ENCODE data around the gene AGTPBP1. TPM values are rescaled to one million over a fixed set of nuclear protein-coding genes. Genes with fewer than 3 reads are reported as not detected.

AGTPBP1 gene
- total and polyA plus RNA-seq, 2 of the 8 experiments (the other 6 are each of a cell fraction or from before 2014, with no cell fraction given) = 13.4 to 65.2 TPM

GRCh38 chr9:85502815-85503655, 238.7 kb downstream of the AGTPBP1 start:
- FAIRE-seq (no peak), DNase-seq (ENCODE audit: low read depth in 1 of 2, low spot score in 2 of 2) (no peak)
- Histone ChIP-seq H2BK12ac (ENCODE audit: low read depth, low read length) (no peak overlapping the region), H3K36me3 (ENCODE audit: control insufficient read depth in 2 of 4, insufficient read depth in 4 of 4, low read length in 3 of 4) (no peaks in the 10 kb centered on the region), H2BK120ac (replicated peaks; ENCODE audit: low read depth, low read length) (no peak overlapping the region), H3K18ac (ENCODE audit: extremely low read depth, low read length) (no peak overlapping the region), H3K4me2 (ENCODE audit: insufficient read depth in 1 of 2, low read depth in 2 of 2, low read length in 2 of 2) (no peak overlapping the region), H3K14ac (ENCODE audit: insufficient read length) (no peak overlapping the region), H4K91ac (replicated peaks; ENCODE audit: insufficient read length, low read length) (no peak overlapping the region), H4K8ac (ENCODE audit: extremely low read depth, insufficient read depth, low read length) (no peak overlapping the region; the same call in 1 of the 2 replicates), H3K79me2 (ENCODE audit: control insufficient read depth in 1 of 2, insufficient read depth in 2 of 2, low read length in 2 of 2) (no peaks in the 10 kb centered on the region), H3K4me1 (replicated peaks in 1 of 4; ENCODE audit: control insufficient read depth in 3 of 4, insufficient read depth in 4 of 4, low read length in 3 of 4) (no peaks in the 10 kb centered on the region), H3K56ac (replicated peaks; ENCODE audit: insufficient read length, low read depth, low read length) (no peak overlapping the region), H3K27me3 (replicated peaks in 1 of 4; ENCODE audit: control insufficient read depth in 3 of 4, extremely low read depth in 1 of 4, insufficient read depth in 3 of 4, low read length in 3 of 4) (no peaks in the 10 kb centered on the region), H2BK5ac (ENCODE audit: low read depth, low read length) (no peak overlapping the region), H3K79me1 (ENCODE audit: low read depth, low read length) (no peaks in the 10 kb centered on the region), H4K20me1 (replicated peaks in 1 of 2; ENCODE audit: control insufficient read depth in 1 of 2, insufficient read depth in 2 of 2, low read length in 2 of 2) (no peaks in the 10 kb centered on the region), H3K23ac (ENCODE audit: insufficient read length) (no peak overlapping the region), H3K4ac (replicated peaks; ENCODE audit: insufficient read length, low read depth, low read length) (no peak overlapping the region), H2BK20ac (ENCODE audit: low read length) (no peak overlapping the region), H2BK15ac (ENCODE audit: low read length) (no peak overlapping the region), H3K9ac (replicated peaks in 1 of 4; ENCODE audit: extremely low read depth in 1 of 4, low read depth in 3 of 4, low read length in 3 of 4) (no peak overlapping the region), H3K4me3 (ENCODE audit: extremely low read depth in 1 of 4, insufficient read depth in 2 of 4, low read depth in 3 of 4, low read length in 4 of 4) (no peak overlapping the region), H2AK5ac (ENCODE audit: low read depth, low read length) (no peak overlapping the region), H4K5ac (ENCODE audit: insufficient read length, low read depth, low read length) (no peak overlapping the region), H3K23me2 (ENCODE audit: low read depth, low read length) (no peaks in the 10 kb centered on the region; the same call in 1 of the 2 replicates), H3K27ac (ENCODE audit: low read depth, low read length) (no peak overlapping the region), H3K9me3 (ENCODE audit: insufficient read depth in 2 of 2, low read depth in 1 of 2, low read length in 1 of 2) (peaks cover 0 to 6% of the 10 kb centered on the region in 2 experiments; a peak in 1 of 4 replicates), H2AFZ (ENCODE audit: low read length) (0 out of 2 replicates have a peak overlapping the region, but pooled peaks have one; percentile 17)
- CTCF ChIA-PET (ENCODE audit: partially characterized antibody) = interaction anchor here (1.0 to 2.4 kb wide), 3 partner anchors 10 to 31 kb away, joined by 3 to 6 read pairs (median 3); no protein-coding TSS in a partner anchor
- POLR2A ChIA-PET (ENCODE audit: partially characterized antibody) = no interaction called here
- TF ChIP-seq SRF (IDR thresholded peaks at IDR 0.05; ENCODE audit: low read depth, low read length) = no peak
- TF ChIP-seq CTCF (IDR thresholded peaks at IDR 0.05; ENCODE audit: control extremely low read depth in 1 of 3, insufficient read depth in 1 of 3, low read depth in 1 of 3, low read length in 3 of 3) = peak in 1 of 3 experiments; percentile 15; a peak in 1 of 4 replicates
- WGBS, 2 experiments (ENCODE audit: extremely low coverage in 1 of 2, insufficient coverage in 1 of 2, insufficient read length in 1 of 2, insufficient replicate concordance in 2 of 2, low coverage in 1 of 2, low lambda C conversion rate in 2 of 2, missing lambda C conversion rate in 1 of 2) = 99% methylated on average over 4 of the region's 4 CpGs; no CpG with 5 or more reads in 1 of the 2 experiments

Data from H1 (cell line).